NCI-H1694 treated with DMSO at 0.1 percent for 48 hours (cell line): ENCODE data around the gene KIAA1755.
"Not testable (repeated sequence)": the region's sequence is repeated elsewhere in the genome, so short reads cannot be mapped to it uniquely, and the experiment has no call there.

Experiments
- DNase-seq: peaks from one replicate; lab custom pipeline; 2025; lab: John Stamatoyannopoulos, UW

KIAA1755 gene

DNA sequence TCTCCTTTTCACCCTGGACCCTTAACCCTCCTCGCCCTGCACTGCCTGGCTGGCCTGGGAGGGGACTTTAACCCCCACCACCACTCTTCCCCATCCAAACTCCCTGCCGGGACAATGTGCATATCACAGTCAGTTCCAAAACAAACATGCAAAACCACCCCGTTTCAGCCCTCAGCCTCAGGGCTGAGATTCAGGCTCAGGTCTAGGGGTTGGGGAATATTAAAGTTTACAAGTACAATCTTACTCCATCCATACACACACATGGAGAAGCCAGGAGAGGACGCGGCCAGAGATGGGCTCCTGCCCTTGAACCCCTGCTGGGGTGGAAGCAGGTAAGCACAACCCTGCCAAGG is 534 bp downstream of the KIAA1755 start:
- no peak for DNase-seq

DNA sequence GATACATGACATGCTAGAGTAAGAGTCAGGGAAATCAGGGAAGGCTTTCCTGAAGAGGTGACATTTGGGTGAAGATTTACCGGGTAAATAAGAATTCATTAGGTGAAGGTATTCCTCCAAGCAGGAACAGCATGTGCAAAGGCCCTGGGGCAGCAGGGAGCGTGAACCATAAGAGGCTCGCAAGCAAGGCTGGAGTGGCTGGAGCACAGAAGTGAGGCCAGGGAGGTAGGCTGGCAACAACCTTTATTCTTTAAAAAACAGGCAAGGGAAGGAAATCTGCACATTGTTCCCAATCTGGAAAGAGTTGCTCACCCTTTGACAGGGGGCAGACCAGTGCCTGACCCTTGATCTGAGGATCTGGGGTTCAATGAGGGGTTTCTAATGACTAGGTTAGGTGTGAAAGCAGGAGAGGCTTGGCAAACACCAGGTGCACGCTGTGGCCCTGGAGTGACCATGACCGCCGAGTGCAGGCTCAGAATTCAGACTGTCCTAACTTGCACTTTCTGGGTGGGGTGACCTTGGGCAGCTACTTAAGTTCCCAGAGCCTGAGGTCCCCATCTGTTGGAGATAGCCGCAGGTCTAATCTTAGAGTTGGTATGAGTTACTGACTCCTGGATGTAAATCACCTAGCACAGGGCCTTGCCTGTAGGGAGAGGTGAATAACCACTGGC is 1.9 kb downstream of the KIAA1755 start:
- no peak for DNase-seq

DNA sequence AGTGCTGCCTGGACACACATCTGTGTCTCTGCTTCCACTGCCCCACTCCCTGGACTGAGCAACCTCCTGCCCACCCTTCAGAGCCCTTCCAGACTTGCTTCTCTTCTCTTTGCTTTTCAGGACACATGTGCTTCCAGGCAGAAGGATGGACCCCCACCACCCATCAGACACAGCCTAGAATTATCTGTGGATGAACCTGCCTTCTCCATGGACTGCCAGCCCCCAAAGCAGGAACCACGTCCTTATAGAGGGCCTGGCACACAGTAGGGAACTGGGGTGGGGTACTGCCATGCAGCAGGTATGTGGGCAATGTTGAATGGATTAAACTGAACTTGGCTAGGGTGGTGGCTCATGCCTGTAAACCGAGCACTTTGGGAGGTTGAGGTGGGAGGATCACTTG is 3.6 kb downstream of the KIAA1755 start:
- no peak for DNase-seq

DNA sequence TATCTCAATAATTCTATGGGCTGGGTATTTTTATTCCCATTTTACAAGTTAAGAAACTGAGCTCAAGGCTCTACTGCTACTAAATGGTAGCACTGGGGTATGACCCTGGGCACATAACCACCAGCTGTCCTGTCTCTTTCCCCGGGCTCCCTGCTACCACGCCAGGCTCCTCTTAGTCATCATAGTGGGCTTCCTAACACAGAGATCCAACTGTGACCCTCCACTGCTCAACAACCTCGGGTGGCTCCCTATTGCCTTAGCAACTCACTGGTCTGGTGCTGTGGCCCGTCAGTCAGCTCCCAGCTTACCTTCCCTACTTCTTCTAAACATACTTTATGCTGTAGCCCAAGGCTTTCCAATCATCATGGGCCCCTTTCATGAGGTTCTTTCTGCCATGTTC is 4.5 kb downstream of the KIAA1755 start:
- DNase-seq, result no peak

DNA sequence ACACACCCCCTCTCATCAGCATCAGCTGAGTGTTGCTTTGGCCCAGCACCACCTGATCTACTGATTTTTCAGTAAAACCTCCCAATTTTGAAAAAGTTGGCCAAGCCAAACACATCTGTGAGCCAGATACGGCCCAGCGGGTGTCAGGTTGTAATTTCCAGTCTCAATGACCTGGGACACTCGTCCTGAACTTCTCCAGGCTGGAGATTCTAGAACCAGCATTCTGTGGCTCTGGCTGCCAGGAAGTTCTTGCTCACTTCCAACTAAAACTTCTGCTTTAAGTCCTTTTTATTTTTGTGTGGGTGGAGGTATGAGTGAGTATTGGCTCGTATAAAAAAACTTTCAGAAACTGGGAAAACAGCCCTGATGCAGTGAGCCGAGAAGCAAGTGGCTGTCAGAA is 5.1 kb downstream of the KIAA1755 start:
- no peak for DNase-seq

DNA sequence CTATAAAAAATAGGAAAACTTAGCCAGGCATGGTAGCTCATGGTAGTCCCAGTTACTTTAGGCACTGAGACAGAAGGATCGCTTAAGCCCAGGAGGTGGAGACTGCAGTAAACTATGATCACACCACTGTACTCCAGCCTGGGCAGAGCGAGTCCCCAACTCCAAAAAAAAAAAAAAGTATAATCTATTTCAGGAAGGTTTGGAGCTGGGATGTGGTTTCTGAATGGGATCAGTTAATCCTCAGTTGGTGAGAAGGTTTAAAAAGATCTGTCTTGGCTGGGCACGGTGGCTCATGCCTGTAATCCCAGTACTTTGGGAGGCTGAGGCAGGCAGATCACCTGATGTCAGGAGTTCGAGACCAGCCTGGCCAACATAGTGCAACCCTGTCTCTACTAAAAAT is 5.9 kb downstream of the KIAA1755 start:
- DNase-seq, result not testable (repeated sequence)

DNA sequence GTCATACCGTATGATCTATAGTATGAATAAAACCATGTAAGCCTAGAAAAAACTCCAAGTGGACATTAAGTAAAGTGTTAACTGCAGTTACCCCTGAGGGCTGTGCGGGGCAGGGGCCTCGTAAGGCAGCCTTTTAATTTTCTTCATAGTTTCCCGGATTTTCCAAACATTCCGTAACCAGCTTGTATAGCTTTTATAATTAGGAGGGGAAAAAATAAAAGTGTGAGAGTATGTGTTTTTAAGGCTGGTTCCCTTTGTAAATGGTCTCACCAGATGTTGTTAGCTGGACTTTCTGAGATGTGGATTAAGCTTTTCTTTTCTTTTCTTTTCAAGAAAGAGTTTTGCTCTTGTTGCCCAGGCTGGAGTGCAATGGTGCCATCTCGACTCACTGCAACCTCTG is 7.0 kb downstream of the KIAA1755 start:
- DNase-seq, result no peak

DNA sequence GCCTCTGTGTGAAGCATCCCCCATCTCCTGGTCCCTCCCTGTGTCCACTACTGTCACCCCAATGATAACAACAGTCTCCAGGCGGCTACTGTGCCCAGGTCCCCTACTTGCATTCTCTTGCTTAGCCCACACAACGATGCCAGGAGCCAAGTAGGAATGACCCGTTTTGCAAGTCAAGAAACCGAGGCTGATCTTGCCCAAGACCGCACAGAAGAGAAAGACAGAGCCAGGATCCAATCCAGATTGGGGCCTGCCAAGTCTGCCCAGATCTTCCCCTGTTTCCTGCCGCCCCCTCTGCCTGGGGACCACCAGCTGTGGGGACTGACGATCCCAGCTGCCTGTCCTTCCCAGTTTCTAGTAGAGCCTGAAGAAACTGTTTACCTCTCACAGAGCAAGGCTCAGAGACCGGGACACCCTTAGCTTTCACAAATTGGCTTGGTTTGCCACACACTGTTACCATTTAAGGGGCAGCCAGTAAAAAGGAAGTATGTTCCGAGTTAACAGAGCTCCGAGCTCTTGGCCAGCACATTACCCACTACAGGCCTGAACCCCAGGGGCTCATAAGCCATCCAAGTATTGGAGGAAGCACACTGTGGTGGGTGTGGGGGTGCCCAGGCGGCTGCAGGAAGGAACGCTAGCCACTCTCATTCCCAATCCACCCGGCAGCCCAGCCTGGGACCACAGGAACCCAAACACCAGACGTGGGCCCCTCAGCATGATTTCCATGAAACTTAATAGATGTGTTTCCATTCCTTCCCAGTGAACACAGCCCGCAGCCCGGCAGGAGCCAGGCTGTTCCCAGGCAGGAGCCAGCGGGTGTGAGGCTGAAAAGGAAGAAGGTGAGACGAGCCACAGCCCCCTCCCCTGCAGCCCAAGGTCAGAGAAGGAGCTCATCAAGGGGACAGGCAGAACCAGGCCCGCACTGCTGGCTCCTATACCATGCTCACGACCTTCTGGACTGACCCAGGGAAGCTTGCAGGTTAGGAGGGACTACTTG is 7.9 kb downstream of the KIAA1755 start:
- no peak for DNase-seq

DNA sequence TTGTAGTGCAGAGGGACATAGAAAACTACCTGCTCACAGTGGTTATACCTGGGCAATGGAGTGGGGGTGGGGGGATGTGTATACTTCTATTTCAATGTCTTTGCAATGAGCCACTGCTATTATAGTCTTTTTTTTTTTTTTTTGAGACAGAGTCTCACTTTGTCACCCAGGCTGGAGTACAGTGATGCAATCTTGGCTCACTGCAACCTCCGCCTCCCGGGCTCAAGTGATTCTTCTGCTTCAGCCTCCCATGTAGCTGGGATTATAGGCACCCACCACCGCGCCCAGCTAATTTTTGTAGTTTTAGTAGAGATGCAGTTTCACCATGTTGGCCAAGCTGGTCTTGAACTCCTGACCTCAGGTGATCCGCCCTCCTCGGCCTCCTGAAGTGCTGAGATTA is 9.1 kb downstream of the KIAA1755 start:
- not testable (repeated sequence) for DNase-seq

DNA sequence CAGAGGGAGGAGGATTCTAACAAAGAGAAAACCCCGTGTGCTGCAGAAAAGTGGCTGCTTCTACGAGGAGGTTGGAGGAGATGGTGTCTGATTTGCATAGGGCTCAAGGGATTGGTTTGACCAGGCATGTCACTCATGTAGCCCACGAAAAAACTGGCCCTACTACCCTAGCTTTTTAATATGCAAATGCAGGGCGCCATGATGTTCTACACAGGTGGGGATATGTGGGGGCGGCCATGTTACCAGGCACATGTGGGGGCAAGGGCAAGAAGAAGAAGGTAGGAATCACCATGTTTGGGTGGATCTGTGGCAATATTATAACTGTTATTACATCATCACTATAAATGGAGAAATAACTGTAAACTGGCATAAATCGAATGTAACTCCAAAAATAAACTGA is 9.9 kb downstream of the KIAA1755 start:
- DNase-seq, result no peak

DNA sequence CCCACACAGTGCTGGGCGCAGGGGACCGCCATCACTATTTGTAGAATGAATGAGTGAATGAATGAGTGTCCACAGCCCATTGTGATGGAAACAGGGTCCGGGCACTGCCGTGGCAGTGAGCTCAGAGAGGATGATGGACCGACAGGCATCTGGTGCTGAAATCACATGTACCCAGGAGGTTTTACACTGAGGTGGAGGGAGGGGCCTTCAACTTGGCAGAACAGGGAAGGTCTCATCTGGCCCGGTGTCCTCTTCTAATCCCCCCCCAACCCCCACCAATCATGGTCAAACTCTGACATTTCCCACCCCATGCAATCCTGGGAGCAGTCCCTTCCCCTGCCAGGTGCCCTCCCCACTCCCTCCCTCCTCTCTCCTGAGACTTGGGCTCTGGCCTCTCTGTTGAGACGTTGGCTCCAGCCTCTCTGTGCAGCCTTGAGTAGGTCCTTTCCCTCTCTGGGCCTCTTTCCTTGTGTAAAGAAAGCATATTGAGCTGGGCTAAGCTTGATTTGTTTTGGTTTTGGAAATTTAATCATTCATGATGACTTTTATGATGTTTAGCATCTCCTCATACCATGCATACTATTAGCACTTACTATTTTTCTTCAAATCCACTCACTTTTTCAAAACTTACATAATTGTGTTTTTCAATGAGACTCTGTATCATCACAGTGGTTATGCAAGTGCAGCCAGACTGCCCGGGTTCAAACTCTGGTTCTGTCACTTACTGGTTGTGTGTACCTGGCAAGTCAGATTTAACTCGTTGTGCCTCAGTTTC is 10.8 kb downstream of the KIAA1755 start:
- no peak for DNase-seq

DNA sequence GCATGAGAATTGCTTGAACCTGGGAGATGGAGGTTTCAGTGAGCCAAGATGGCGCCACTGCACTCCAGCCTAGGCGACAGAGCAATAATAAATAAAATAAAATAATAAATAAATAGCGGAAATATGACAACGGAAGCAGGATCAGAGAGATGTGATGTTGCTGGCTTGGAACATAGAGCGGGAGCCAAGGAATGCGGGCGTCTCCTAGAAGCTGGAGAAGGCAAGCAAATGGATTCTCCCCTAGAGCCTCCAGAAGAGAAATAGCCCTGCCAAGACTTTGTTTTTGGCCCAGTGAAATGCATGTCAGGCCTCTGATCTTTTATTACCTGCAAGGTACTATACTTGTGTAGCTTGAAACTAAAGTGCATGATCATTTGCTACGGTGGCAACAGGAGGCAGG is 12.4 kb downstream of the KIAA1755 start:
- DNase-seq, result no peak

DNA sequence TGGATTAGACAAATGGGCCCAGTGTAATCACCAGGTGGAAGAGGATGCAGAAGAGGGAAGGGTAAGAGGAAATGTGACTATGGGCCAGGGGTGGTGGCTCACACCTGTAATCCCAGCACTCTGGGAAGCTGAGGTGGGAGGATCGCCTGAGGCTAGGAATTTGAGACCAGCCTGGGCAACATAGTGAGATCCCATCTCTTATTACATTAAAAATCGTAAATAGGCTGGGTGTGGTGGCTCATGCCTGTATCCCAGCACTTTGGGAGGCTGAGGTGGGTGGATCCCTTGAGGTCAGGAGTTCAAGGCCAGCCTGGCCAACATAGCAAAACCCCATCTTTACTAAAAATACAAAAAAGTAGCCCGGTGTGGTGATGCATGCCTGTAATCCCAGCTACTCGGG is 12.8 kb downstream of the KIAA1755 start:
- DNase-seq, result not testable (repeated sequence)

DNA sequence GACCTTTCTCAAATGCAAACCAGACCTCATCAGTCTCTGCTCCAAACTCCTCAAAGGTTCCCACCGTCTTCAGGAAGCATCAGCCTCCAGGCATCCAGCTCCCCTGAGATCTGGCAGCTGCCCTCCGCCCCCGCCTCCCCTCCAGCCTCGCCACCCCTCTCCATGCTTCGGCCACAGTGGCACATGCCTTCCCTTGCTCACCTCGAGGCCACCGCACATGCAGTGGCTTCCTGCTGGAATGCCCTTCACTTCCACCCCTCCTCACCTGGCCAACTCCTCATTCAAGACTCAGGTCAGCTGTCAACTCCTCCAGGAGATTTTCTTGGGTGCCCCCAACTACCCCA is 13.4 kb downstream of the KIAA1755 start:
- DNase-seq, result no peak

DNA sequence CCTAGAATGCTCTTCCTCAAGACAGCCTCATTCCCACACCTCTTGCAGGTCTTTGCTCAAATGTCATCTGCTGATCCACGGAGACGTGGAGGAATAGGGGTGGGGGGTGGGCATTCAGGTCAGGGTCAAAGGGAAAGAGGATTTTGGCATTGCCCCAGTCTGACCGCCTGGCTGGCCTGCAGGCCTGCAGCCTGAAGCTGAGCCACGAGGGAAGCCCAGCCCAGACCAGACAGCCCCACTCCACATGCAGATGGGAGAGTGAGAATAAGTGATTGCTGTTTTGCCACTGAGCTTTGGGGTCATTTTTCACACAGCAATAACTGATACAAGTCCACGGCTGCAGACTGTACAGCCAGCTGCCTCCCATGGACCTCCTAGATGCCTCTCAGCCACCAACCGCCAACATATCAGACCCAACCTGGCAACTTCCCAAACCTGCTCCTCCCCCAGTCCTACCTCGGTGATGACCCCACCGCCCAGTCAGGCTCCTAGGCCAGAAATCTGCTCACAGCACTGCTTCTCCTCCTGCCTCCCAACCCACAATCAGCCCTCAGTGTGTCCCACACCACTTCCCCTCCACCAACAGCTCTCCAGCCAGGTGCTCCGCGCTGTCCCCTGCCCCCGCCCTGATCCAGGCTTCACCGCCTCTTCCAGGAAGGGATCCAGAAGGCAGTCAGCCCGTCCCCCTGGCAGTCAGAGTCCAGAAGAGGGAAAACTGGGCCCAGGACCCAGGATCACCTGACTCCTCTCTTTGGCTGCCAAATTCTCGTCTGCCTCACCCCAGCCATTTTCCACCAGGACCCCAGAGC is 14.0 kb downstream of the KIAA1755 start:
- no peak for DNase-seq

DNA sequence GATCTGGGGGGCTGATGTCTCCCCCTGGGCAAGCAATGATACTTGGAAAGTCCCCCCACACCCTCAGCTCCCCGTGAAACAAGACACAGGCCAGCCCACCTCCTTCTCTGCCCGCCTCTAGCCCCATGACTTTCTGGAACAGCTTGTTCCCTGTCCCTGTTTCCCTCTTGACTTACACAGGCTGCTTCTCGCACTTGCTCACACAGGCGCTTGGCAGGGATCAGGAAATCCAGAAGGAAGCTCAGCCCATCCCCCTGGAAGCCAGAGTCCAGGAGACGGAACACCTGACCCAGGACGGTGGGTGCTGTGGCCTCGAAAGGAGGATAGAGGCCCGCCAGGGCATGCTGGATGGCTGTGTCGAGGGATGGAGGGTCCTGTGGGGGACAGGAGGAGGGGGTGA is 14.8 kb downstream of the KIAA1755 start:
- no peak for DNase-seq

DNA sequence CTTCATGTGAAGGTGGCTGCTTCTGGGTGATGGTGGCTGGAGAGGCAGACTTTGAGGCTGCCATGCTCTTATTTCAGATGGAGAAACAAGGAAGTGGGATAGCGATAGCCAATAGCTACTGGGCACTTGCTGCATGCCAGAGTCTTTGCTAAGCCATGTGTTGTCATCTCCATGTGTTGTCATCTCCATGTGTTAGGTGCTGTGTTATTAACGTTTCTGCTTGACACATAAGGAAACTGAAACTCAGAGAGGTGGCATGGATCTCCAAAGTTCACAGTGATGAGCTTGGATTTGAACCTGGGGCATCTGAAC is 16.9 kb downstream of the KIAA1755 start:
- no peak for DNase-seq

DNA sequence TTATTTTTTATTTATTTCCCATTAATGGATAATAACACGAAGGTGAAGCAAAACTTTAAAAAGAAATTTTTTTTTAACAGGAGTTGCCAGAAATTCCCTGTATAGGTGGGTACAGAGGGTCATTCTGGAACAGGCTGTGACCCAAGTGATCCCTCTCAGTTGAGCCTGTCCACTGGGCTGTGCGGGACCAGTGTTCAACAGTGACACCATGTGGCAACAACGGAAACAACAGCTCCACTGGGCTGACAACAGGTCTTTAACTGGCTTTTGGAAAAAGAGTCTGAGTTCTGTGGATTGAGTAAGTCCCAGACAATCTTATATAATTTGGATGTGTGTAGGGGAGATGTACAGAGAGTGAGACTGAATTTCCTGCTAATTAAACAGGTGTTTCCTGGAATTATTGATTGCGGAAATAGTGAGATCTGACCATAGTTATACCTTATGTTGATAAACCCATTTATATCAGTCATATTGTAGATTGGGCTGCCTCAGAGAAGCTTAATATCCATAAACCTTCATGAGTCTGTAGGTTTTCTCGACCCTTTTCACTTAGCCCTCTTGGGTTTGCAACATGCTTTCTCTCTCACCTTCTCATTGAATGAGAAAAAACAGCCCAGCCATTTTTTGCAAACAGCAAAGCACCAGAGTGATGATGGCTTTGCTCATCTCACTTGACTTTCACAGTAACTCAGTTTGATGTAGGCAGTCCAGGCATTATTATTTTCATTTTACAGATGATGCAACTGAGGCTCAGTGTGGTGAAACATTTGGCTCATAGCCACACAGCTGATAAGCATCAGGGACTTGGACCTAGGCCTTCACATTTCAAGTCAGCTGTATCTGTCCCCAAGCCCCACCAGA is 17.5 kb downstream of the KIAA1755 start:
- DNase-seq, result no peak

DNA sequence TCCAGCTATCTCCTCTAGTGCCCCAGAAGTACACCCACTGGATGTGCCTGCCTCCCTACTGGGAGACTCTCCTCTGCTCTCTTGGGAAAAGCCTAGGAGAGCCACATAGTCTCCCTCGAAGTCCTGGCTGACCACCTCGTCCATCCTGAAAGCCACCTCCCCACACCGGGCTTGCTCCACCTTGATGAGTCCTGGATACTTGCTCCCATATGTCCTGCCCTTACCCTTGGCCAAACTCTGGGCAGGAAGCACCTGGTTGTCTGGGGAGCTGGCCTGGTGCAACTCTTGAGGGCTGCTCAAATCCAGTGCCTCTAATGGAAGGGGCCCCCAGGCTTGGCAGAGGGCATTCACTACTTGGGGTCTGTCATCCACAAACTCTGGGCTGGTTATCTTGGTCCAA is 19.3 kb downstream of the KIAA1755 start:
- DNase-seq, result no peak

DNA sequence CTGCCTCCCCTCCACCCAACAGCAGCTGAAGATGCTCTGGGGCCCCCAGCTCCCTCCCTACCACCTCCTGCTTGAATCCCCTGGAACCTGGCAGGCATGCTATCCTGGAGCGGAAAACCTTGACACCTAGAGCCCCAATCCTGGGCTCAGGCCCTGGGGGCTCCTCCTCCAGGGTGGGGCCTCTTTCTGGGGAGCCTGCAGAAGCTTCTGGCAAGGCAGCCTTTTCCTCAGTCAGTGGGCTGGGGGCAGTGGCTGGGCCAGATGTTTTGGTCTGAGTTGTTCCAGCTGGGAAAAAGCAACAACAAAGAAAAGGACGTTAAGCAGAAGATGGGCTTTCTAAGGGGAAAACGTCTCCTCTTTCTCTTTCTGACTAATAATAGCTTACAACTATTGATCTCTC is 21.1 kb downstream of the KIAA1755 start:
- DNase-seq, result no peak

DNA sequence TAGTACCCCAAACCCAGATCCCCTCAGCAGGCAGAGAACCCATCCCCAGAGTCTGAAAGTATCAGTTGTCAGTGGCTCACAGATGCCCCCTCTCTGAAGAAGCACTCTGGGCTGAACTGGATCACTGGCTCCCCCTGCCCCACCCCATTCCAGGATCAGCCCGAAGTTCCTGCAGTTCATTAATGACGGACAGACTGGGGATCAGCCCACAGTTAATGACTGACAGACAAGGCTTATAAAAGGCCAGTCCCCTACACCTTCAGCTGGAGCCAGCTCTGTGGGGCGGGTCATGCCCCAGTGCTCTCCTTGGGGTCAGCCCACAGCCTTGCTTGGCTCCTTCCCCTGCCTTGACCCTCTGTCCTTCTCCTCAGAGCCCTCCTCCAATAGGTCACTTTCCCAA is 21.7 kb downstream of the KIAA1755 start:
- no peak for DNase-seq
